SU-DHL-6 (cell line): ENCODE results near the gene ADIPOR2.

Experiments used
- CTCF ChIP-seq: fragments of 200-600 bp; sonication (generic); IDR thresholded peaks from one replicate; pipeline ENCODE4 v1.5.1; 2017; ENCODE audit warnings: antibody characterized with exemption, mild to moderate bottlenecking, low read length, moderate library complexity; ENCODE audit not compliant: insufficient read depth, poor library complexity, severe bottlenecking
- EZH2phosphoT487 ChIP-seq: fragments of 200-600 bp; sonication (generic), shearing (Covaris generic); conservative IDR thresholded peaks from 2 replicates; pipeline ENCODE4 v1.6.1; 2018; ENCODE audit warnings: mild to moderate bottlenecking, antibody characterized with exemption, low read length, moderate library complexity, mixed read lengths

GRCh38 chr12:1657688-1658087 is 33.2 kb upstream of the ADIPOR2 start:
- TF ChIP-seq CTCF (no peak), EZH2phosphoT487 (no peak)
